Endothelial cell of umbilical vein (primary cell): Measurements from ENCODE around the gene FOLR3. TPM values are rescaled to one million over a fixed set of nuclear protein-coding genes. Genes with fewer than 3 reads are reported as not detected.

ENCODE experiments used
- BruUV-seq: library from RNA; stranded (reverse); fragments of 400-500 nt; replicated peaks from 2 replicates; lab custom pipeline; 2021; lab: Mats Ljungman, UMichigan
- CTCF ChIA-PET: fragments of 300-600, 350-600 bp; sonication (Branson Sonifier 250); formaldehyde crosslinking; loops from one replicate; lab custom pipeline; 2021; ENCODE audit warnings: antibody characterized with exemption, inconsistent platforms; lab: Charles Lee
- POLR2A ChIA-PET: fragments of 300-600, 350-600 bp; sonication (Branson Sonifier 250); formaldehyde crosslinking; loops from one replicate; lab custom pipeline; 2021; ENCODE audit warnings: antibody characterized with exemption, inconsistent platforms; lab: Charles Lee
- DNase-seq: peaks from one replicate; pipeline ENCODE4 v3.0.0-alpha.2; 2011; ENCODE audit warnings: low read depth, low spot score
- FAIRE-seq: peaks from 2 replicates; lab custom pipeline; 2011; peaks lifted over from hg19 to GRCh38; lab: Jason Lieb, UNC
- H2AFZ ChIP-seq: 2 replicates; pipeline ENCODE4 v1.6.0; 2012; ENCODE audit warnings: low read depth, low read length, control low read depth, inconsistent platforms
- H3K27ac ChIP-seq: 2 replicates; pipeline ENCODE4 v1.5.1; 2011; ENCODE audit warnings: low read depth, mild to moderate bottlenecking, control low read depth, low read length, moderate library complexity; ENCODE audit not compliant: insufficient read depth
- H3K27me3 ChIP-seq, 2 experiments: 2 replicates each; pipeline versions ENCODE4 v1.6.0 to v1.6.1; 2011; ENCODE audit warnings: low read length in 2 of 2, mixed read lengths in 1 of 2; ENCODE audit not compliant: control insufficient read depth in 2 of 2, insufficient read depth in 2 of 2
- H3K36me3 ChIP-seq, 2 experiments: 2 replicates in 1 of 2; 3 replicates in 1 of 2; pipeline ENCODE4 v1.5.1; 2011; ENCODE audit warnings: low read length in 2 of 2, mild to moderate bottlenecking in 1 of 2, moderate library complexity in 1 of 2; ENCODE audit not compliant: control insufficient read depth in 2 of 2, insufficient read depth in 2 of 2; ENCODE audit errors: extremely low read depth in 1 of 2
- H3K4me1 ChIP-seq: 3 replicates; pipeline ENCODE4 v1.5.1; 2011; ENCODE audit warnings: mild to moderate bottlenecking, low read length; ENCODE audit not compliant: control insufficient read depth, insufficient read depth; ENCODE audit errors: extremely low read depth
- H3K4me2 ChIP-seq: 2 replicates; pipeline ENCODE4 v1.6.1; 2011; ENCODE audit warnings: low read length, control low read depth, mixed read lengths; ENCODE audit not compliant: insufficient read depth
- H3K4me3 ChIP-seq, 3 experiments: fragments of 200-600 bp in 1 of 3; sonication (generic), shearing (Covaris generic) in 1 of 3; replicated peaks in 1 of 3; 2 replicates each; pipeline ENCODE4 v1.5.1; 2011 to 2016; ENCODE audit warnings: control low read depth in 3 of 3, low read length in 3 of 3, mild to moderate bottlenecking in 2 of 3, inconsistent platforms in 1 of 3, low read depth in 1 of 3, moderate library complexity in 1 of 3; ENCODE audit not compliant: insufficient read depth in 1 of 3
- H3K79me2 ChIP-seq: 2 replicates; pipeline ENCODE4 v1.6.0; 2012; ENCODE audit warnings: low read length, inconsistent platforms; ENCODE audit not compliant: control insufficient read depth, insufficient read depth
- H3K9ac ChIP-seq: replicated peaks from 2 replicates; pipeline ENCODE3; 2011; ENCODE audit warnings: low read length, control low read depth; ENCODE audit not compliant: insufficient read depth; ENCODE audit errors: extremely low read depth
- H3K9me1 ChIP-seq: replicated peaks from 3 replicates; pipeline ENCODE4 v1.6.0; 2011; ENCODE audit warnings: mild to moderate bottlenecking, low read length; ENCODE audit not compliant: control insufficient read depth, insufficient read depth; ENCODE audit errors: extremely low read depth
- H3K9me3 ChIP-seq: replicated peaks from 2 replicates; pipeline ENCODE4 v1.5.1; 2012; ENCODE audit warnings: low read length, inconsistent platforms; ENCODE audit not compliant: control insufficient read depth, insufficient read depth
- H4K20me1 ChIP-seq: replicated peaks from 2 replicates; pipeline ENCODE3; 2011; ENCODE audit warnings: mild to moderate bottlenecking, low read length; ENCODE audit not compliant: control insufficient read depth, insufficient read depth; ENCODE audit errors: extremely low read depth
- CTCF ChIP-seq, 2 donors: IDR thresholded peaks; 1 replicate in 1 of 2; 2 replicates in 1 of 2; pipeline ENCODE4 v1.5.1; 2011; ENCODE audit warnings: low read length in 2 of 2, mild to moderate bottlenecking in 2 of 2, moderate library complexity in 2 of 2, control low read depth in 1 of 2, inconsistent platforms in 1 of 2, low read depth in 1 of 2; ENCODE audit not compliant: insufficient read depth in 1 of 2; ENCODE audit errors: extremely low read depth in 1 of 2
- EZH2 ChIP-seq: IDR thresholded peaks from 2 replicates; pipeline ENCODE4 v1.6.1; 2012; ENCODE audit warnings: borderline replicate concordance, low read depth, mild to moderate bottlenecking, moderate library complexity, low read length, inconsistent platforms; ENCODE audit not compliant: severe bottlenecking
- FOS ChIP-seq: IDR thresholded peaks from 2 replicates; pipeline ENCODE4 v1.6.1; 2011; ENCODE audit warnings: mild to moderate bottlenecking, low read length, moderate library complexity, borderline replicate concordance; ENCODE audit not compliant: insufficient read depth
- GATA2 ChIP-seq: IDR thresholded peaks from 2 replicates; pipeline ENCODE4 v1.7.0; 2011; ENCODE audit warnings: low read depth, mild to moderate bottlenecking, moderate library complexity, mixed read lengths, low read length; ENCODE audit not compliant: insufficient read length, insufficient read depth
- JUN ChIP-seq: IDR thresholded peaks from 2 replicates; pipeline ENCODE4 v1.6.1; 2011; ENCODE audit warnings: borderline replicate concordance, low read depth; ENCODE audit not compliant: insufficient read length, insufficient read depth
- MAX ChIP-seq: IDR thresholded peaks from 2 replicates; pipeline ENCODE4 v1.6.1; 2011; ENCODE audit not compliant: insufficient read depth, insufficient read length
- MYC ChIP-seq: IDR thresholded peaks from one replicate; pipeline ENCODE4 v1.6.1; 2011; ENCODE audit warnings: mild to moderate bottlenecking, low read depth, low read length
- POLR2A ChIP-seq: IDR thresholded peaks from 2 replicates; pipeline ENCODE4 v1.6.1; 2012; ENCODE audit warnings: low read depth, mild to moderate bottlenecking, control low read depth, low read length
- POLR2AphosphoS5 ChIP-seq: IDR thresholded peaks from 2 replicates; pipeline ENCODE4 v1.6.1; 2012; ENCODE audit warnings: low read depth, mild to moderate bottlenecking, control low read depth, low read length, moderate library complexity; ENCODE audit not compliant: insufficient read depth
- dilution Hi-C: fragments of 300-500 bp; cut with MboI; formaldehyde crosslinking; loops from one replicate; pipeline ENCODE4 v1.15.0; 2019; ENCODE audit warnings: low sequenced_read_pairs; ENCODE audit not compliant: extremely low pct_ligation_motif_present
- intact Hi-C: fragments of 100-400 bp; cut with micrococcal nuclease; formaldehyde crosslinking; loops from one replicate; pipeline ENCODE4 v1.10.0; 2022
- polyA plus RNA-seq, 4 experiments: library from polyadenylated mRNA; depleted of rRNA in 3 of 4; stranded (reverse) in 3 of 4; unstranded in 1 of 4; fragments of >200 nt; gene quantifications; 2 replicates each; pipeline versions ENCODE4 v1.2.1 to v1.2.3, GENCODE V29; 2011 to 2012; ENCODE audit warnings: missing spikeins in 1 of 4
- total RNA-seq: library from RNA; stranded (reverse); gene quantifications from 2 replicates; pipeline ENCODE4 v1.2.3, GENCODE V29; 2021

Gene FOLR3
- total and polyA plus RNA-seq, 2 donors (not counting 3 experiments of a cell fraction or from before 2014, with no cell fraction given): not detected

DNA sequence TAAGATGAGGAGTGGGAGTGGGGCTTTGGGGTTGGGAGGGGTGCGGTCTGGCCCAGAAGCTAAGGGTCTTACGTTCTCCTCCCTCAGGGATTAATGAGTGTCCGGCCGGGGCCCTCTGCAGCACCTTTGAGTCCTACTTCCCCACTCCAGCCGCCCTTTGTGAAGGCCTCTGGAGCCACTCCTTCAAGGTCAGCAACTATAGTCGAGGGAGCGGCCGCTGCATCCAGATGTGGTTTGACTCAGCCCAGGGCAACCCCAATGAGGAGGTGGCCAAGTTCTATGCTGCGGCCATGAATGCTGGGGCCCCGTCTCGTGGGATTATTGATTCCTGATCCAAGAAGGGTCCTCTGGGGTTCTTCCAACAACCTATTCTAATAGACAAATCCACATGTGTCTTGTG, 4.0 kb downstream of the FOLR3 start:
- no peaks in the 10 kb centered on the region for H3K9me3 ChIP-seq
- no peak overlapping the region for H3K9ac ChIP-seq
- TF ChIP-seq POLR2AphosphoS5 (no peak), MYC (no peak), EZH2 (no peak), POLR2A (no peak), GATA2 (no peak), JUN (no peak), CTCF (IDR thresholded peaks at IDR 0.05; ENCODE audit: extremely low read depth in 1 of 2, insufficient read depth in 1 of 2, low read depth in 1 of 2, low read length in 2 of 2) (no peak), MAX (no peak), FOS (no peak)
- H3K4me2 ChIP-seq: no peak overlapping the region
- H3K9me1 ChIP-seq: no peaks in the 10 kb centered on the region
- no peak overlapping the region for H3K4me3 ChIP-seq
- H3K36me3 ChIP-seq: no peaks in the 10 kb centered on the region
- peaks cover 7 to 10% of the 10 kb centered on the region in 2 experiments for H3K27me3 ChIP-seq
- no peak overlapping the region for H3K27ac ChIP-seq
- no peaks in the 10 kb centered on the region for H3K4me1 ChIP-seq
- intact Hi-C loops: no loop called here
- no peak for DNase-seq
- no peak overlapping the region for H2AFZ ChIP-seq
- CTCF ChIA-PET: interaction anchor here (2.8 kb wide), 1 partner anchor 114 kb away, joined by 13 read pairs; no protein-coding TSS in a partner anchor
- dilution Hi-C loops: no loop called here
- no TSS peak for BruUV-seq
- H4K20me1 ChIP-seq: no peaks in the 10 kb centered on the region
- no peaks in the 10 kb centered on the region for H3K79me2 ChIP-seq
- no peak for FAIRE-seq
- POLR2A ChIA-PET: no interaction called here
